Activated CD8-positive, alpha-beta memory T cell treated with anti-CD3 and anti-CD28 coated beads for 36 hours (primary cell): Measurements from ENCODE around the gene ANKRD60. TPM values are rescaled to one million over a fixed set of nuclear protein-coding genes. Genes with fewer than 3 reads are reported as not detected.

ENCODE experiments used
- CTCF ChIA-PET: fragments of 350-600 bp; sonication (Branson Sonifier 250); formaldehyde crosslinking; loops from one replicate; lab custom pipeline; 2021; ENCODE audit warnings: antibody characterized with exemption; lab: Charles Lee
- POLR2A ChIA-PET: fragments of 350-600 bp; sonication (Branson Sonifier 250); formaldehyde crosslinking; loops from one replicate; lab custom pipeline; 2021; ENCODE audit warnings: antibody characterized with exemption; lab: Charles Lee
- total RNA-seq, 2 experiments: library from RNA; stranded (reverse); gene quantifications; one replicate each; pipeline ENCODE4 v1.2.3, GENCODE V29; 2021

The ANKRD60 gene
- total RNA-seq, 2 experiments from 2014 or later = not detected

GRCh38 chr20:58175425-58175824, 53.0 kb downstream of the ANKRD60 start:
- POLR2A ChIA-PET = no interaction called here
- CTCF ChIA-PET = no interaction called here

- ChIA-PET POLR2A (no interaction called here), CTCF (no interaction called here)
Observed at GRCh38 chr20:58174708-58175280, 53.7 kb downstream of the ANKRD60 start.

GRCh38 chr20:58173930-58174707, 54.3 kb downstream of the ANKRD60 start:
- ChIA-PET CTCF (no interaction called here), POLR2A (no interaction called here)

GRCh38 chr20:58173091-58173490, 55.4 kb downstream of the ANKRD60 start:
- CTCF ChIA-PET = interaction anchor here (0.7 kb wide), 1 partner anchor 27 kb away, joined by 4 read pairs; no protein-coding TSS in a partner anchor

GRCh38 chr20:58171796-58172425, 56.5 kb downstream of the ANKRD60 start:
- ChIA-PET POLR2A (no interaction called here), CTCF (no interaction called here)

More at GRCh38 chr20:58173091-58173490, 55.4 kb downstream of the ANKRD60 start:
- POLR2A ChIA-PET = no interaction called here

GRCh38 chr20:58169450-58169849, 59.0 kb downstream of the ANKRD60 start:
- POLR2A ChIA-PET = no interaction called here

GRCh38 chr20:58168843-58169242, 59.6 kb downstream of the ANKRD60 start:
- ChIA-PET POLR2A (no interaction called here), CTCF (no interaction called here)

More at GRCh38 chr20:58169450-58169849, 59.0 kb downstream of the ANKRD60 start:
- CTCF ChIA-PET = no interaction called here

GRCh38 chr20:58167759-58168158, 60.7 kb downstream of the ANKRD60 start:
- CTCF ChIA-PET = no interaction called here

More at GRCh38 chr20:58167759-58168158, 60.7 kb downstream of the ANKRD60 start:
- POLR2A ChIA-PET = no interaction called here

Other genes starting within 250 kb of the ANKRD60 start
- gene RAB22A, start 81.1 kb upstream of the ANKRD60 start, total RNA-seq = 10 to 100 TPM; 13.9 to 15.0 TPM
- gene VAPB, start 160.6 kb upstream of the ANKRD60 start, total RNA-seq = 10 to 100 TPM; 33.1 to 34.6 TPM